OCI-LY7 (cell line): Measurements from ENCODE around the gene PDE2A. TPM values are rescaled to one million over a fixed set of nuclear protein-coding genes. Genes with fewer than 3 reads are reported as not detected.

ENCODE experiments used
- BruUV-seq: library from RNA; stranded (reverse); fragments of 400-500 nt; replicated peaks from 2 replicates; lab custom pipeline; 2021; lab: Mats Ljungman, UMichigan
- CTCF ChIA-PET: fragments of 300-600 bp; sonication (Branson Sonifier 250); formaldehyde crosslinking; loops from one replicate; lab custom pipeline; 2022; ENCODE audit warnings: antibody characterized with exemption; ENCODE audit not compliant: unreplicated experiment; lab: Charles Lee
- POLR2A ChIA-PET: fragments of 300-600 bp; sonication (Branson Sonifier 250); formaldehyde crosslinking; loops from one replicate; lab custom pipeline; 2022; ENCODE audit warnings: antibody characterized with exemption; lab: Charles Lee
- DNase-seq: peaks from one replicate; pipeline ENCODE4 v3.0.0-alpha.2; 2015; ENCODE audit warnings: low spot score
- H2AFZ ChIP-seq: fragments of 200-600 bp; sonication (generic), shearing (Covaris generic); 2 replicates; pipeline ENCODE4 v1.6.1; 2014; ENCODE audit warnings: mild to moderate bottlenecking, antibody characterized with exemption, low read length, moderate library complexity
- H3K27ac ChIP-seq: fragments of 200-600 bp; sonication (generic); 2 replicates; pipeline ENCODE4 v1.5.1; 2014; ENCODE audit warnings: mixed run types, low read depth, mild to moderate bottlenecking, moderate library complexity, low read length, inconsistent platforms; ENCODE audit not compliant: poor library complexity, severe bottlenecking
- H3K36me3 ChIP-seq: fragments of 200-600 bp; sonication (generic); 2 replicates; pipeline ENCODE4 v1.6.1; 2014; ENCODE audit warnings: mild to moderate bottlenecking, antibody characterized with exemption, low read length, moderate library complexity, mixed read lengths; ENCODE audit not compliant: insufficient read depth
- H3K4me1 ChIP-seq: fragments of 200-600 bp; sonication (generic); 2 replicates; pipeline ENCODE4 v1.5.1; 2014; ENCODE audit warnings: mild to moderate bottlenecking, low read length; ENCODE audit not compliant: insufficient read depth, poor library complexity, severe bottlenecking
- H3K4me2 ChIP-seq: fragments of 200-600 bp; sonication (generic); 2 replicates; pipeline ENCODE4 v1.6.1; 2014; ENCODE audit warnings: mild to moderate bottlenecking, low read length
- H3K4me3 ChIP-seq: fragments of 200-600 bp; sonication (generic); 2 replicates; pipeline ENCODE4 v1.5.1; 2014; ENCODE audit warnings: mild to moderate bottlenecking, low read depth, low read length; ENCODE audit not compliant: poor library complexity, severe bottlenecking
- H3K79me2 ChIP-seq: fragments of 200-600 bp; sonication (generic); 2 replicates; pipeline ENCODE4 v1.6.1; 2016; ENCODE audit warnings: low read depth, mild to moderate bottlenecking, low read length, moderate library complexity, mixed read lengths; ENCODE audit not compliant: insufficient read depth
- H3K9me2 ChIP-seq: fragments of 200-600 bp; sonication (generic); 2 replicates; pipeline ENCODE4 v1.6.1; 2016; ENCODE audit warnings: mild to moderate bottlenecking, low read length, mixed read lengths; ENCODE audit not compliant: insufficient read depth
- H3K9me3 ChIP-seq: fragments of 200-600 bp; sonication (generic); 2 replicates; pipeline ENCODE4 v1.6.1; 2014; ENCODE audit warnings: mild to moderate bottlenecking, mixed run types, low read length, mixed read lengths
- H4K20me1 ChIP-seq: fragments of 200-600 bp; sonication (generic); 2 replicates; pipeline ENCODE4 v1.6.1; 2014; ENCODE audit warnings: mild to moderate bottlenecking, antibody characterized with exemption, low read length, moderate library complexity, mixed read lengths; ENCODE audit not compliant: insufficient read depth
- CTCF ChIP-seq: fragments of 200-600 bp; sonication (generic); conservative IDR thresholded peaks from 2 replicates; pipeline ENCODE4 v1.5.1; 2014; ENCODE audit warnings: mild to moderate bottlenecking, antibody characterized with exemption, low read length, moderate library complexity, mixed read lengths
- EZH2phosphoT487 ChIP-seq: fragments of 200-600 bp; sonication (generic); IDR thresholded peaks from 2 replicates; pipeline ENCODE4 v1.6.1; 2018; ENCODE audit warnings: low read depth, borderline replicate concordance, mild to moderate bottlenecking, mixed run types, antibody characterized with exemption, low read length, moderate library complexity, mixed read lengths
- intact Hi-C: fragments of 100-400 bp; cut with micrococcal nuclease; formaldehyde crosslinking; loops from one replicate; pipeline ENCODE4 v1.10.0; 2022; ENCODE audit not compliant: unreplicated experiment
- total RNA-seq, 2 experiments: library from RNA; depleted of rRNA in 1 of 2; stranded (reverse); fragments of >200 nt in 1 of 2; shearing (Covaris generic) in 1 of 2; gene quantifications; 2 replicates each; pipeline ENCODE4 v1.2.3, GENCODE V29; 2014 to 2022

PDE2A gene
- total RNA-seq, 2 experiments from 2014 or later, result 0.68 TPM; not detected in 1

DNA sequence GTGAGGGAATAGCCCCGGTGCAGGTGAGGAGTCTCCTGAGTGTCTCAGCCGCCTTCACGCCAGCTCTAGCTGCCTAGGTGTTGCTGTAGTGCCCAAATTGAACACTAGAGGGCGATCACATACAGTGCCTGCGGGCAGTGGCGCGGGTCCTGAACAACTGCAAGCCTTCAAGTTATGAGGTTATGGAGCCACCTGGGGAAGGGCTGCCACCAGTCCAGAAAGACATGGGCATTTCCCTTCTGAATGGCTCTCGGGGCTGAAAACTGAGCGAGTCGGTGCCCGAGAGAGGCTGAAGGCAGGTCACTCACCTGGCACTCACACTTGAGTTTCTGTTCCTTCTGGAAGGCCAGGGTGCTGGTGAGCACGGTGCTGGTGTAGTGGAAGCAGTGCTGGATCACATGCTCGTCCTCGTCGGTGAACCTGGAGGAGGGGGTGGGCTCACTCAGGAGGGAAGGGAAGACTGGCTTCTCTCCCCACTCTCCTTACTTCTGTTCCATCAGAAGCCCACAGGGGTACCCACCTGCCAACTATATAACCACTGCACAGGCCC, 88.4 kb downstream of the PDE2A start:
- Histone ChIP-seq H3K27ac (no peak overlapping the region), H3K9me3 (no peaks in the 10 kb centered on the region), H3K4me2 (no peak overlapping the region), H3K79me2 (no peaks in the 10 kb centered on the region), H2AFZ (no peak overlapping the region), H3K4me1 (peaks cover 1% of the 10 kb centered on the region), H3K4me3 (no peak overlapping the region), H3K36me3 (no peaks in the 10 kb centered on the region), H3K9me2 (no peaks in the 10 kb centered on the region), H4K20me1 (no peaks in the 10 kb centered on the region)
- DNase-seq, result peak; percentile 81
- intact Hi-C loops, result loop anchor here (1.0 to 10.0 kb wide), 4 partner anchors 23 to 229 kb away; partner anchors contain the start of gene ATG16L2
- TF ChIP-seq EZH2phosphoT487 (no peak), CTCF (peak; percentile 89)
- POLR2A ChIA-PET, result interaction anchor here (0.6 kb wide), 1 partner anchor 86 kb away, joined by 4 read pairs; no protein-coding TSS in a partner anchor
- no TSS peak for BruUV-seq
- CTCF ChIA-PET, result no interaction called here

DNA sequence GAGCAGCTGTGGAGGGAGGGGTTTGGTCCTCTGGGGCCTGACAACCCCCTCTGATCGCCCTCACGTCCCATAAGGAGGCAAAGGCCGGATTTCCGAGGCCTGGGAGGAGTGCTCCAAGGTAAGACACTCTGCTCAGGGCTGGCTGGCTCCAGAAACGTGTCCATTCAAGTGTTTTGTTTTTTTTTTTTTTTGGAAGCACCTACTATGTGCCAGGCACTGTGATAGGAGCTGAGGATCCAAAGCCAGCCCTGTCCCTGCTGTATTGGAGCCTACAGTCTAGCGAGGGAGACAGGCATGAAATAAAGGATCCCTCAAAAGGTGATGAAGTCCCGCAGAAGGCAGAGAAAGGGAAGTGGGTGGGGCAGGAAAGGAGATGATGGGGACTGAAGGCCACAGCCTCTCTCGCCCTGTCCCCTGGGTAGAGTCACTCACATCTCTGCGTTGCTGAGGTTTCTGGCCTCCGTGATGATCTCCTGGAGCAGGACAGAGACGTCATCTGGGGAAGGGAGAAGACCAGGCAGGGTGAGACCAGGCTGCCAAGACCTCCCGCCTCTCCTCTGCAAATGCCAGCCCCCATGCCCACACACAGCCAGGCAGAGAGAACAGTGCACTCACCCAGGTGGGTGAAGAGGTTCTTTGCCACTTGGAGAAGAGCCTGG, 89.2 kb downstream of the PDE2A start:
- no peak overlapping the region for H3K27ac ChIP-seq
- no peak overlapping the region for H3K4me2 ChIP-seq
- ChIA-PET POLR2A (interaction anchor here (0.6 kb wide), 2 partner anchors 64 to 356 kb away, joined by 3 read pairs; no protein-coding TSS in a partner anchor), CTCF (interaction anchor here (0.8 kb wide), 1 partner anchor 10 kb away, joined by 3 read pairs; no protein-coding TSS in a partner anchor)
- no peak for TF ChIP-seq EZH2phosphoT487
- no peak for TF ChIP-seq CTCF
- no peaks in the 10 kb centered on the region for H3K9me2 ChIP-seq
- H3K9me3 ChIP-seq, result no peaks in the 10 kb centered on the region
- no peaks in the 10 kb centered on the region for H3K36me3 ChIP-seq
- DNase-seq, result no peak
- no peaks in the 10 kb centered on the region for H4K20me1 ChIP-seq
- intact Hi-C loops, result loop anchor here (1.0 to 10.0 kb wide), 4 partner anchors 24 to 230 kb away; partner anchors contain the start of gene ATG16L2
- peaks cover 8% of the 10 kb centered on the region for H3K4me1 ChIP-seq
- no peak overlapping the region for H2AFZ ChIP-seq
- no TSS peak for BruUV-seq
- H3K79me2 ChIP-seq, result no peaks in the 10 kb centered on the region
- H3K4me3 ChIP-seq, result no peak overlapping the region
